ENCODE results near the gene ZBTB38. TPM values are rescaled to one million over a fixed set of nuclear protein-coding genes. Genes with fewer than 3 reads are reported as not detected.

Gene ZBTB38
- total RNA-seq, 1 donor: 181 TPM

DNA sequence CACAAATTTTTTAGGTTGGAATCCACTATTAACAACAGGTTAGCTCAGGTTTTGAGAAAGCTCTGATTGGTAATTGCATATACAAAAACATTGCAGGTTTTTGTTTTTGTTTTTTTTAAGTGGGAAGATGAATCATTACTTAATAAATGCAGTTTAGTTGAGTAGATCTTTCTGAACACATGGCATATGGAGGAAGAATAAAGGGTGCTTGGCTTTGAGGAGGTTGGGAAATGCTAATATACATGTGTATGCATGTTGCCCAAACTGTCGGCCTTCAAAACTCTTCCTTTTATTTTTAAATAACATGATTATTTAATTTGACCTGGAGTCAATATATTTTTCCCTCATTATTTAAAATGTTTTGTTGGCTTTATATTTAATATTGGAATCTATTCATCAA, 32.8 kb downstream of the ZBTB38 start:
- Histone ChIP-seq H2AFZ (ENCODE audit: low read length) (no peak overlapping the region), H3K79me2 (ENCODE audit: insufficient read depth, low read length) (peaks cover 39% of the 10 kb centered on the region), H3K4me2 (ENCODE audit: insufficient read depth, low read length) (no peak overlapping the region), H3K4me1 (ENCODE audit: insufficient read depth, low read length) (peaks cover 46% of the 10 kb centered on the region), H3K36me3 (ENCODE audit: insufficient read depth, low read length) (peaks cover 45% of the 10 kb centered on the region), H3K4me3 (ENCODE audit: insufficient read depth, low read length) (no peak overlapping the region), H3K9me3 (ENCODE audit: low read depth, low read length) (no peaks in the 10 kb centered on the region), H3K27ac (ENCODE audit: low read depth, low read length) (peak overlapping the region; percentile 100), H3K27me3 (ENCODE audit: insufficient read depth, low read length) (no peaks in the 10 kb centered on the region), H4K20me1 (ENCODE audit: insufficient read depth, low read length) (no peaks in the 10 kb centered on the region)
- no peak for DNase-seq (ENCODE audit: insufficient read length, low spot score, missing footprints)
- no peak for TF ChIP-seq CTCF (IDR thresholded peaks at IDR 0.05; ENCODE audit: extremely low read depth, low read depth, low read length)

GRCh38 chr3:141401573-141402475, 33.5 kb downstream of the ZBTB38 start:
- H3K27me3 ChIP-seq (ENCODE audit: insufficient read depth, low read length): no peaks in the 10 kb centered on the region
- H3K9me3 ChIP-seq (ENCODE audit: low read depth, low read length): no peaks in the 10 kb centered on the region
- peaks cover 44% of the 10 kb centered on the region for H3K79me2 ChIP-seq (ENCODE audit: insufficient read depth, low read length)
- peak overlapping the region; percentile 75 for H3K4me2 ChIP-seq (ENCODE audit: insufficient read depth, low read length)
- peak; percentile 90 for DNase-seq (ENCODE audit: insufficient read length, low spot score, missing footprints)
- peak overlapping the region; percentile 75 for H3K4me3 ChIP-seq (ENCODE audit: insufficient read depth, low read length)
- H3K36me3 ChIP-seq (ENCODE audit: insufficient read depth, low read length): peaks cover 44% of the 10 kb centered on the region
- no peak for TF ChIP-seq CTCF (IDR thresholded peaks at IDR 0.05; ENCODE audit: extremely low read depth, low read depth, low read length)
- H4K20me1 ChIP-seq (ENCODE audit: insufficient read depth, low read length): no peaks in the 10 kb centered on the region
- peak overlapping the region; percentile 51 for H2AFZ ChIP-seq (ENCODE audit: low read length)
- H3K27ac ChIP-seq (ENCODE audit: low read depth, low read length): peak overlapping the region; percentile 100
- peaks cover 53% of the 10 kb centered on the region for H3K4me1 ChIP-seq (ENCODE audit: insufficient read depth, low read length)

DNA sequence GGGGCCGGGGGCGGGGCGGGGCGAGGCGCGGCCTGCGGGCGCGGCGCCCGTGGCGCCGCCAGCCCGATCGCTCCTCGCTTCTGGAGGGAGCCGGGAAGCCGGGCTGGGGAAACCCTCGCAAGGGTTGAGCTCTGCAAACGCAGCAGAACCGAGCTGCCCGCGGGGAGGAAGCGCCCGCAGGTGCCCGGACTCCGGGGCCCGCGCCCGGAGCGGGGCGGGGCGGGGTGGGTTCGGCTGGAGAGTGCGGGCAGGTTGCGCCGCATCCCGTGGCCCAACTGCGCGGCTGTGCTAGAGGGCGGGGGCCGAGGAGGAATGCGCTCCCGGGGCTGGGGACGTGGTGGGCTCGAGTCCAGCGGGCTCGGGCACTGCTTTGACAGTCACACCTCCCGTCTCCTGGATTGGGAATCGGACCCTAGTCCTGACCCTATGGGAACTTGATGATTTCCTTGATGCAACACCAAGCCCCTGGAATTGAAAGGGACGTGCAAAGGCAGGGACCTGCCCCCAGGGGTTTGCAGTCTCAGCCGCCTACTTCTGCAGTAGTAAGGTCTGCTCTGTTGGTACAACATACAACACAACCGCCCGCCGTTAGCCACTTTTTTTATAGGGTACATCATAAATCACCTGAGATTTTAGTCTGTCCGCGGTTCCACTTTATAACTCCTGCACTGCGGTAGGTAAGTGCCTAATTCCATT, 34.3 kb downstream of the ZBTB38 start:
- no peak for TF ChIP-seq CTCF (IDR thresholded peaks at IDR 0.05; ENCODE audit: extremely low read depth, low read depth, low read length)
- Histone ChIP-seq H3K4me2 (ENCODE audit: insufficient read depth, low read length) (peak overlapping the region; percentile 91), H3K36me3 (ENCODE audit: insufficient read depth, low read length) (peaks cover 40% of the 10 kb centered on the region), H3K9me3 (ENCODE audit: low read depth, low read length) (no peaks in the 10 kb centered on the region), H2AFZ (ENCODE audit: low read length) (no peak overlapping the region), H4K20me1 (ENCODE audit: insufficient read depth, low read length) (no peaks in the 10 kb centered on the region), H3K4me1 (ENCODE audit: insufficient read depth, low read length) (peaks cover 60% of the 10 kb centered on the region), H3K27me3 (ENCODE audit: insufficient read depth, low read length) (no peaks in the 10 kb centered on the region), H3K4me3 (ENCODE audit: insufficient read depth, low read length) (peak overlapping the region; percentile 75), H3K27ac (ENCODE audit: low read depth, low read length) (peak overlapping the region; percentile 100), H3K79me2 (ENCODE audit: insufficient read depth, low read length) (peaks cover 45% of the 10 kb centered on the region)
- DNase-seq (ENCODE audit: insufficient read length, low spot score, missing footprints): peak; percentile 90

DNA sequence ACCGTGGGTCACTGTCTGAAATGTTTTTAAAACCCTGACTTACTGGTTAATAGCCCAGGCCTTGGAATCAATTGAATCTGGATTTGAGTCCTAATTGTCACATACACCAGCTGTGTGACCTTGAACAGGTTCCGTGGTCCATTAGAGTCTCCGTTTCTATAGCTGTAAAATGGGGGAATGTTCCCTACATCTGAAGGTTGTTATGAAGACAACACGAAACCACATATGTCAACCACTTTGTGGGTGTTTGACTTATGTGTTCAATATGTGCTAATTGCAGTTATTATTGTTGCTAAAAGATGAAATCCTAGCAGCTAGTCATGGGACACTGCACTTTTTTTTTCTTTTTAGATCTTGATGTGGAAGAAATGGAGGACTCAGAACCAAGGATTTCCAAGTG, 35.3 kb downstream of the ZBTB38 start:
- peaks cover 53% of the 10 kb centered on the region for H3K79me2 ChIP-seq (ENCODE audit: insufficient read depth, low read length)
- H3K27ac ChIP-seq (ENCODE audit: low read depth, low read length): peak overlapping the region; percentile 100
- H3K36me3 ChIP-seq (ENCODE audit: insufficient read depth, low read length): peaks cover 44% of the 10 kb centered on the region
- no peaks in the 10 kb centered on the region for H4K20me1 ChIP-seq (ENCODE audit: insufficient read depth, low read length)
- H3K9me3 ChIP-seq (ENCODE audit: low read depth, low read length): no peaks in the 10 kb centered on the region
- peaks cover 67% of the 10 kb centered on the region for H3K4me1 ChIP-seq (ENCODE audit: insufficient read depth, low read length)
- no peak for DNase-seq (ENCODE audit: insufficient read length, low spot score, missing footprints)
- peak overlapping the region; percentile 91 for H3K4me2 ChIP-seq (ENCODE audit: insufficient read depth, low read length)
- TF ChIP-seq CTCF (IDR thresholded peaks at IDR 0.05; ENCODE audit: extremely low read depth, low read depth, low read length): no peak
- no peaks in the 10 kb centered on the region for H3K27me3 ChIP-seq (ENCODE audit: insufficient read depth, low read length)
- no peak overlapping the region for H2AFZ ChIP-seq (ENCODE audit: low read length)
- peak overlapping the region; percentile 75 for H3K4me3 ChIP-seq (ENCODE audit: insufficient read depth, low read length)
